Spleen (tissue), 11 donors: ENCODE measurements around the gene MEIS3. TPM values are rescaled to one million over a fixed set of nuclear protein-coding genes. Genes with fewer than 3 reads are reported as not detected.

Experiments
- DNase-seq: peaks from one replicate; pipeline ENCODE4 v3.0.0-alpha.2; 2020
- H3K27ac ChIP-seq, 8 donors: fragments of 200-600 bp; sonication (generic) in 7 of 8; 1 replicate in 4 of 8; 2 replicates in 4 of 8; pipeline versions ENCODE4 v1.5.0 to v1.8.0; 2016 to 2021; ENCODE audit warnings: inconsistent platforms in 4 of 8, mild to moderate bottlenecking in 4 of 8, moderate library complexity in 1 of 8
- H3K27me3 ChIP-seq, 7 donors: fragments of 200-600 bp; sonication (generic) in 6 of 7; replicated peaks in 1 of 7; 1 replicate in 4 of 7; 2 replicates in 3 of 7; pipeline versions ENCODE4 v1.5.0 to v1.8.0; 2016 to 2021; ENCODE audit warnings: inconsistent platforms in 3 of 7, mild to moderate bottlenecking in 1 of 7
- H3K36me3 ChIP-seq, 6 donors: fragments of 200-600 bp; sonication (generic) in 5 of 6; 1 replicate in 4 of 6; 2 replicates in 2 of 6; pipeline versions ENCODE4 v1.5.0 to v1.8.0; 2016 to 2021; ENCODE audit warnings: inconsistent platforms in 2 of 6
- H3K4me1 ChIP-seq, 6 donors: fragments of 200-600 bp; sonication (generic) in 5 of 6; 1 replicate in 3 of 6; 2 replicates in 3 of 6; pipeline versions ENCODE4 v1.5.0 to v1.8.0; 2016 to 2021; ENCODE audit warnings: inconsistent platforms in 3 of 6
- H3K4me3 ChIP-seq, 8 donors: fragments of 200-600 bp; sonication (generic) in 7 of 8; 1 replicate in 4 of 8; 2 replicates in 4 of 8; pipeline versions ENCODE4 v1.5.0 to v1.8.0; 2016 to 2021; ENCODE audit warnings: inconsistent platforms in 4 of 8, mild to moderate bottlenecking in 4 of 8, moderate library complexity in 2 of 8
- H3K9me3 ChIP-seq, 8 donors: fragments of 200-600 bp; sonication (generic) in 7 of 8; 1 replicate in 4 of 8; 2 replicates in 4 of 8; pipeline versions ENCODE4 v1.5.0 to v1.8.0; 2016 to 2021; ENCODE audit warnings: inconsistent platforms in 4 of 8
- POLR2A ChIP-seq, 3 donors: fragments of 450-650 bp; IDR thresholded peaks; one replicate each; pipeline ENCODE4 v1.5.1; 2017; ENCODE audit warnings: antibody characterized with exemption in 3 of 3, mild to moderate bottlenecking in 1 of 3
- POLR2AphosphoS5 ChIP-seq, 3 donors: sonication (generic); formaldehyde crosslinking; IDR thresholded peaks; one replicate each; pipeline ENCODE4 v1.5.1; 2017; ENCODE audit warnings: antibody characterized with exemption in 3 of 3
- WGBS, 5 donors: extraction: QIAGEN DNeasy Blood & Tissue Kit in 3 of 5; methylation state at CpG; one replicate each; pipeline versions ENCODE4 v1.1.5 to v1.1.7; 2013 to 2018; 5-methylcytosine and 5-hydroxymethylcytosine counted together
- intact Hi-C: fragments of 100-400 bp; cut with DNase I; formaldehyde crosslinking; loops from one replicate; pipeline ENCODE4 v1.15.0; 2023; ENCODE audit warnings: low total_unique reads
- polyA plus RNA-seq, 3 donors: library from polyadenylated mRNA; stranded (reverse); fragments of 200-250 nt; gene quantifications; one replicate each; pipeline ENCODE4 v1.2.1, GENCODE V29; 2013
- total RNA-seq, 7 donors: library from RNA; depleted of rRNA in 3 of 7; stranded (reverse); fragments of >200 nt in 3 of 7; fragmentation: NEBNext Ultra II Directional in 4 of 7; extraction: Animal tissue kit (Norgen Biotek cat#: 25700) in 4 of 7; gene quantifications; one replicate each; pipeline versions ENCODE4 v1.1.0 to v1.2.1, GENCODE V29; 2016 to 2021
- TF ChIP-seq, protein P1 (sequence below), 11 experiments: fragments of 200-600 bp in 7 of 11; fragments of 450-650 bp in 4 of 11; sonication (generic) in 4 of 11; IDR thresholded peaks in 8 of 11; conservative IDR thresholded peaks in 3 of 11; 1 replicate in 7 of 11; 2 replicates in 4 of 11; pipeline versions ENCODE4 v1.4.0 to v1.8.0; 2016 to 2021; ENCODE audit warnings: antibody characterized with exemption in 11 of 11, inconsistent platforms in 4 of 11, mild to moderate bottlenecking in 1 of 11
- donor health status: healthy with polysubstance abuse.
- donor health status: DM: no; HTN: no; CAD: no; lungs with moderate emphysema.
- donor health status: DM: no; HTN: no; CAD: no.
- donor health status: Bipolar disorder and iron deficiency.
- donor health status: healthy.
- donor health status: DM: no; HTN: no; CAD: no.
- donor health status: DM: yes; HTN: yes; CAD: no.

MEIS3 gene
- total and polyA plus RNA-seq, 10 donors = 4.3 to 10.4 (median 7.1) TPM

DNA sequence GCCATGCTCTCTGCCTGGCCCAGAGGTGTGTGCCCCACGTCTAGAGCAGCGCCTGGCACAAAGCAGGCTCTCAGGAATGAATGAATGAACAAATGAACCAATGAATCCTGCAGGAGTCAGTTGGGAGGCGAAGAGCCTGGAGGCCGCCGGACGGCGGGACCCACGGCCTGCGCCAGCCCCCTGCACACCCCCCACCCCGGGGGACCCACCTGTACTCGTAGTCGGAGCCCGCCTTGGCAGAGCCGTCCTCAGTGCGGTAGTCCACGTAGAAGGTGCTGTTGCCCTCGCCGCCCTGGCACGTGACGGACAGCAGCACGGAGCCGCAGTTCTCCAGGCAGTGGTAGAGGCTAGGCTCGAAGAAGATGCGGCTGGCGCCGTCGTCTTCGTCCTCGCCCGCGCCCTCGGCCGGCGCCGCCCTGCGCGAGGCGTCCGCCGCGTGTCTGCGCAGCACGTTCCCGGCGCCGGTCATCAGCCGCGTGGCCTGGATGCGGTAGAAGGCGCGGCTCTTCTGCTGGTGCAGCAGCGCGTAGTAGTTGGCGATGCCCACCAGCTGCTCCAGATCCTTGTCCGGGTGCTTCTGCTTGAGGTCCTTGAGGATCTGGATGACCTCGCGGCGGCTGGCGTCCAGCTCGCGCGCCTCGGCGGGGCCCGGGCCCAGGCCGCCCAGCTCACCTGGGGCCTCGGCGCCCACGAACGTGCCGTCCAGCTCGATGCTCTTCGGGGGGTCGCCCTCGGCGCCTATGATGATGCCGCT is 37.6 kb upstream of the MEIS3 start:
- H3K27me3 ChIP-seq = peaks cover 0 to 75% (median 53%) of the 10 kb centered on the region in 7 donors
- no peak overlapping the region for H3K4me3 ChIP-seq
- 33 to 60% (median 33%) methylated on average over 28 to 77 of the region's 77 CpGs for WGBS, 5 donors
- TF ChIP-seq, protein P1, sequence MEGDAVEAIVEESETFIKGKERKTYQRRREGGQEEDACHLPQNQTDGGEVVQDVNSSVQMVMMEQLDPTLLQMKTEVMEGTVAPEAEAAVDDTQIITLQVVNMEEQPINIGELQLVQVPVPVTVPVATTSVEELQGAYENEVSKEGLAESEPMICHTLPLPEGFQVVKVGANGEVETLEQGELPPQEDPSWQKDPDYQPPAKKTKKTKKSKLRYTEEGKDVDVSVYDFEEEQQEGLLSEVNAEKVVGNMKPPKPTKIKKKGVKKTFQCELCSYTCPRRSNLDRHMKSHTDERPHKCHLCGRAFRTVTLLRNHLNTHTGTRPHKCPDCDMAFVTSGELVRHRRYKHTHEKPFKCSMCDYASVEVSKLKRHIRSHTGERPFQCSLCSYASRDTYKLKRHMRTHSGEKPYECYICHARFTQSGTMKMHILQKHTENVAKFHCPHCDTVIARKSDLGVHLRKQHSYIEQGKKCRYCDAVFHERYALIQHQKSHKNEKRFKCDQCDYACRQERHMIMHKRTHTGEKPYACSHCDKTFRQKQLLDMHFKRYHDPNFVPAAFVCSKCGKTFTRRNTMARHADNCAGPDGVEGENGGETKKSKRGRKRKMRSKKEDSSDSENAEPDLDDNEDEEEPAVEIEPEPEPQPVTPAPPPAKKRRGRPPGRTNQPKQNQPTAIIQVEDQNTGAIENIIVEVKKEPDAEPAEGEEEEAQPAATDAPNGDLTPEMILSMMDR (IDR thresholded peaks at IDR 0.05 in 8 of 11, conservative IDR thresholded peaks at IDR 0.05 in 3 of 11) = no peak
- TF ChIP-seq POLR2A (IDR thresholded peaks at IDR 0.05) (no peak), POLR2AphosphoS5 (IDR thresholded peaks at IDR 0.05) (no peak)
- intact Hi-C loops = no loop called here
- no peaks in the 10 kb centered on the region for H3K36me3 ChIP-seq
- H3K27ac ChIP-seq = no peak overlapping the region
- H3K9me3 ChIP-seq = peaks cover 0 to 21% (median 9%) of the 10 kb centered on the region in 8 donors
- DNase-seq = no peak
- H3K4me1 ChIP-seq = peaks cover 0 to 7% (median 3%) of the 10 kb centered on the region in 6 donors

DNA sequence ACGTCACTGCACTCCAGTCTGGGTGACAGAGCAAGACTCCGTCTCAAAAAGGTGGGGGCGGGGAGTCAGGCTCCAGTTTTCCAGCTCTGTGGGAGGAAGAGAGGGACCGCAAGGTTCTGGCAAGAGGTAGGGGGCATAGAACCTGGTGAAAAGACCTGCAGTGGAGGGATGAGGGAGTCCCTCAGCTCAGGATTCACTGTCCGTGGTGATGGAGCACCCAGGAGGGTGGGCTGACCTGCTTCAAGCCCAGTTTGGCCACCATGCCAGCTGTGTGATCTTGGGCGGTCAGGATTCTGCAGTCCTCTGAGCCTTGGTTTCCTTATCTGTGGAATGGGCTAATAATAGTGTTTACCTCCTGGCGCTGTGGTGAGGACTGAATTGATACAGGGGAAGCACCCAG is 31.2 kb upstream of the MEIS3 start:
- H3K27ac ChIP-seq = no peak overlapping the region
- peaks cover 13 to 27% (median 25%) of the 10 kb centered on the region in 6 donors for H3K4me1 ChIP-seq
- no peak for TF ChIP-seq POLR2AphosphoS5 (IDR thresholded peaks at IDR 0.05)
- TF ChIP-seq POLR2A (IDR thresholded peaks at IDR 0.05) = no peak
- TF ChIP-seq, protein P1 (IDR thresholded peaks at IDR 0.05 in 8 of 11, conservative IDR thresholded peaks at IDR 0.05 in 3 of 11) = no peak
- no peak overlapping the region for H3K4me3 ChIP-seq
- peaks cover 5 to 74% (median 40%) of the 10 kb centered on the region in 7 donors for H3K27me3 ChIP-seq
- peaks cover 0 to 14% (median 3%) of the 10 kb centered on the region in 8 donors for H3K9me3 ChIP-seq
- WGBS, 5 donors = 53 to 70% (median 66%) methylated on average over 7 of the region's 7 CpGs
- H3K36me3 ChIP-seq = no peaks in the 10 kb centered on the region
- DNase-seq = no peak
- intact Hi-C loops = no loop called here

DNA sequence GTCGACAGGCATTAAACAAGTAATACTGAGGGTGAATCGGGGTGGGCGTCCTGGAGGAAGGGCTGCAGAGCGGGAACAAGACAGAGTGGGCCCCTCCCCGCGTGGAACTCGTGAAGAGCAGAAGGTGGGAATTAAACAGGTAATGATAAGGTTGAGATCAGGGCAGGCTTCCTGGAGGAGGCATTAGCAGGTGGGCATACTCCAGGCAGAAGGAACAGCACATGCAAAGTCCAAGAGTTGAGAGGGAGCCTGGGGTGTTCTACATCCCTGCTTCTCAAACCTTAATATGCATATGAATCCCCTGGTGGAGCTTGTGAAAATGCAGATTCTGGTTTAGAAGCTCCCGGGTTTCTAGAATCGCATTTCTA is 29.0 kb upstream of the MEIS3 start:
- Histone ChIP-seq H3K36me3 (no peaks in the 10 kb centered on the region), H3K27ac (no peak overlapping the region), H3K4me1 (peaks cover 22 to 43% (median 39%) of the 10 kb centered on the region in 6 donors), H3K4me3 (no peak overlapping the region), H3K27me3 (peaks cover 5 to 86% (median 57%) of the 10 kb centered on the region in 7 donors), H3K9me3 (peaks cover 0 to 12% (median 0%) of the 10 kb centered on the region in 8 donors)
- intact Hi-C loops = no loop called here
- WGBS, 5 donors = 20 to 35% (median 28%) methylated on average over 9 of the region's 9 CpGs
- TF ChIP-seq POLR2AphosphoS5 (IDR thresholded peaks at IDR 0.05) (no peak), POLR2A (IDR thresholded peaks at IDR 0.05) (no peak)
- TF ChIP-seq, protein P1 (IDR thresholded peaks at IDR 0.05 in 8 of 11, conservative IDR thresholded peaks at IDR 0.05 in 3 of 11) = no peak
- no peak for DNase-seq
